ENCODE measurements around the gene STK11IP. TPM values are rescaled to one million over a fixed set of nuclear protein-coding genes. Genes with fewer than 3 reads are reported as not detected.

The STK11IP gene
- total and polyA plus RNA-seq, 9 of the 15 experiments (the other 6 are each of a cell fraction or from before 2014, with no cell fraction given), result 0.52 to 21.7 (median 5.6) TPM

GRCh38 chr2:219642465-219643083, 44.9 kb downstream of the STK11IP start:
- peak overlapping the region; percentile 46 for H3K4me2 ChIP-seq (ENCODE audit: insufficient read depth, low read length)
- ChIA-PET POLR2A (interaction anchor here (1.1 kb wide), 1 partner anchor 106 kb away, joined by 4 read pairs; no protein-coding TSS in a partner anchor), CTCF (ENCODE audit: low intra/inter-chr PET ratio) (interaction anchor here (0.6 to 4.0 kb wide), 5 partner anchors 47 to 240 kb away, joined by 3 to 80 read pairs (median 6); partner anchors contain the start of genes CHPF, OBSL1 and TMEM198)
- no peaks in the 10 kb centered on the region for H3K79me2 ChIP-seq (ENCODE audit: control insufficient read depth, insufficient read depth, low read length)
- intact Hi-C loops (cut with micrococcal nuclease) (loop anchor here (1.0 to 5.0 kb wide), 4 partner anchors 23 to 240 kb away; no protein-coding TSS in a partner anchor), in situ Hi-C loops (cut with MboI) (loop anchor here (5.0 kb wide), 1 partner anchor 100 kb away; the partner anchor contains the start of genes CHPF and TMEM198)
- BruUV-seq (replicated peaks), result no TSS peak
- peak overlapping the region; percentile 27 to 81; a peak in 3 of 4 replicates for H3K9ac ChIP-seq (ENCODE audit: insufficient read depth in 1 of 2, low read depth in 2 of 2, low read length in 2 of 2)
- no peak overlapping the region; the same call in 2 of the 3 replicates for H3K27ac ChIP-seq (ENCODE audit: extremely low read depth, low read depth, low read length)
- peak; percentile 95 for ATAC-seq
- no peaks in the 10 kb centered on the region for H3K9me1 ChIP-seq (ENCODE audit: control insufficient read depth, insufficient read depth, low read length)
- 5% methylated on average over 22 of the region's 24 CpGs for WGBS (ENCODE audit: insufficient coverage, low coverage, missing lambda C conversion rate)
- H4K20me1 ChIP-seq (replicated peaks; ENCODE audit: control insufficient read depth, insufficient read depth, low read length), result no peaks in the 10 kb centered on the region
- H3K27me3 ChIP-seq (ENCODE audit: control insufficient read depth in 2 of 2, insufficient read depth in 2 of 2, low read length in 2 of 2), result peaks cover 0 to under 1% of the 10 kb centered on the region in 2 experiments; a peak in 1 of 5 replicates
- no peaks in the 10 kb centered on the region for H3K9me3 ChIP-seq (replicated peaks; ENCODE audit: control insufficient read depth, insufficient read depth, low read depth, low read length)
- peak overlapping the region; percentile 87 for H2AFZ ChIP-seq (ENCODE audit: low read depth, low read length)
- DNase-seq (ENCODE audit: extremely low read depth in 1 of 4, low spot score in 3 of 4), result peak; percentile 87 to 95 (median 88)
- peak; percentile 95 for FAIRE-seq
- H3K4me1 ChIP-seq (replicated peaks in 1 of 2; ENCODE audit: control insufficient read depth in 2 of 2, insufficient read depth in 2 of 2, low read length in 2 of 2), result peaks cover 28 to 43% of the 10 kb centered on the region in 2 experiments; a peak in 4 of 5 replicates
- H3K36me3 ChIP-seq (ENCODE audit: control insufficient read depth, insufficient read depth, low read length), result no peaks in the 10 kb centered on the region
- no peak overlapping the region for H3K4me3 ChIP-seq
- TF ChIP-seq CBX5 (IDR thresholded peaks at IDR 0.05; ENCODE audit: borderline replicate concordance, low read depth), result no peak
- no peak for TF ChIP-seq ATF1 (CRISPR knock-in tag; IDR thresholded peaks at IDR 0.05)
- TF ChIP-seq ATF1 (tag; IDR thresholded peaks at IDR 0.05), result peak; percentile 89
- no peak for TF ChIP-seq ZNF263 (CRISPR knock-in tag; IDR thresholded peaks at IDR 0.05; ENCODE audit: borderline replicate concordance)
- peak; percentile 32; the same call in 1 of the 2 replicates for TF ChIP-seq ETV1 (tag; conservative IDR thresholded peaks at IDR 0.05; ENCODE audit: low read depth)
- 0 out of 2 replicates have a peak, but pooled peaks have one; percentile 44 for TF ChIP-seq NBN (IDR thresholded peaks at IDR 0.05; ENCODE audit: low read depth)
- TF ChIP-seq ARID4B (CRISPR knock-in tag; IDR thresholded peaks at IDR 0.05), result peak; percentile 86
- TF ChIP-seq ZFP91 (CRISPR knock-in tag; IDR thresholded peaks at IDR 0.05), result 0 out of 2 replicates have a peak, but pooled peaks have one; percentile 33
- peak; percentile 91 for TF ChIP-seq RFX5 (IDR thresholded peaks at IDR 0.05; ENCODE audit: low read depth, low read length)
- TF ChIP-seq RFX1 (IDR thresholded peaks at IDR 0.05), result peak; percentile 98
- no peak for TF ChIP-seq BMI1 (IDR thresholded peaks at IDR 0.05; ENCODE audit: low read length)
- peak; percentile 76 for TF ChIP-seq ZBTB33 (CRISPR knock-in tag; IDR thresholded peaks at IDR 0.05)
- TF ChIP-seq ZNF551 (CRISPR knock-in tag; IDR thresholded peaks at IDR 0.05), result no peak

All from K562 (cell line).